A673 (cell line): ENCODE data around the gene MRPS21. TPM values are rescaled to one million over a fixed set of nuclear protein-coding genes. Genes with fewer than 3 reads are reported as not detected.

Experiments
- BruUV-seq: library from RNA; stranded (reverse); fragments of 400-500 nt; replicated peaks from 2 replicates; lab custom pipeline; 2021; lab: Mats Ljungman, UMichigan
- CTCF ChIA-PET: fragments of 300-600 bp; sonication (Branson Sonifier 250); formaldehyde crosslinking; loops from one replicate; lab custom pipeline; 2022; ENCODE audit warnings: antibody characterized with exemption; lab: Charles Lee
- POLR2A ChIA-PET: fragments of 300-600 bp; sonication (Branson Sonifier 250); formaldehyde crosslinking; loops from one replicate; lab custom pipeline; 2022; ENCODE audit warnings: antibody characterized with exemption; ENCODE audit not compliant: low non-redundant PET; lab: Charles Lee
- DNase-seq: peaks from one replicate; pipeline ENCODE4 v3.0.0-alpha.2; 2015; ENCODE audit warnings: low spot score
- H3K27ac ChIP-seq: fragments of 200-600 bp; sonication (generic); 2 replicates; pipeline ENCODE4 v1.5.1; 2016; ENCODE audit warnings: mixed run types, low read depth, mild to moderate bottlenecking, mixed read lengths, antibody characterized with exemption, low read length; ENCODE audit not compliant: poor library complexity, severe bottlenecking
- H3K27me3 ChIP-seq: fragments of 200-600 bp; sonication (generic); replicated peaks from 2 replicates; pipeline ENCODE4 v1.6.1; 2017; ENCODE audit warnings: mixed run types, low read depth, mild to moderate bottlenecking, mixed read lengths, antibody characterized with exemption, low read length; ENCODE audit not compliant: insufficient read depth, poor library complexity
- H3K36me3 ChIP-seq: fragments of 200-600 bp; sonication (generic); 2 replicates; pipeline ENCODE4 v1.6.1; 2016; ENCODE audit warnings: mixed run types, mild to moderate bottlenecking, mixed read lengths, antibody characterized with exemption, low read length; ENCODE audit not compliant: insufficient read depth, poor library complexity, severe bottlenecking
- H3K4me1 ChIP-seq: fragments of 200-600 bp; sonication (generic); 2 replicates; pipeline ENCODE4 v1.6.1; 2017; ENCODE audit warnings: mixed run types, mild to moderate bottlenecking, mixed read lengths, antibody characterized with exemption, low read length; ENCODE audit not compliant: insufficient read depth, poor library complexity, severe bottlenecking
- H3K4me3 ChIP-seq: fragments of 200-600 bp; sonication (generic); 2 replicates; pipeline ENCODE4 v1.5.1; 2016; ENCODE audit warnings: low read depth, mixed run types, mild to moderate bottlenecking, mixed read lengths, low read length; ENCODE audit not compliant: poor library complexity, severe bottlenecking
- H3K9me3 ChIP-seq: fragments of 200-600 bp; sonication (generic); 2 replicates; pipeline ENCODE4 v1.6.1; 2016; ENCODE audit warnings: mixed run types, low read depth, mild to moderate bottlenecking, mixed read lengths, antibody characterized with exemption, low read length; ENCODE audit not compliant: poor library complexity, severe bottlenecking
- CTCF ChIP-seq: fragments of 300-800, 200-600 bp; sonication (generic); conservative IDR thresholded peaks from 2 replicates; pipeline ENCODE4 v1.5.1; 2017; ENCODE audit warnings: low read depth, mild to moderate bottlenecking, antibody characterized with exemption, low read length, moderate library complexity, mixed read lengths
- EZH2 ChIP-seq: fragments of 200-600 bp; sonication (generic); IDR thresholded peaks from 2 replicates; pipeline ENCODE4 v1.6.1; 2017; ENCODE audit warnings: borderline replicate concordance, low read depth, mild to moderate bottlenecking, mixed read lengths, antibody characterized with exemption, low read length; ENCODE audit not compliant: poor library complexity, severe bottlenecking
- intact Hi-C: fragments of 100-400 bp; cut with micrococcal nuclease; formaldehyde crosslinking; loops from one replicate; pipeline ENCODE4 v1.10.0; 2022; ENCODE audit not compliant: unreplicated experiment
- total RNA-seq: library from RNA; stranded (reverse); gene quantifications from 2 replicates; pipeline ENCODE4 v1.2.3, GENCODE V29; 2021

The MRPS21 gene
- total RNA-seq, 1 experiment from 2014 or later = 96.3 TPM

- ChIA-PET POLR2A (no interaction called here), CTCF (no interaction called here)
- peaks cover 6% of the 10 kb centered on the region for H3K4me1 ChIP-seq
- no peak overlapping the region for H3K27ac ChIP-seq
- TF ChIP-seq EZH2 = no peak
- TF ChIP-seq CTCF = no peak
- no peaks in the 10 kb centered on the region for H3K9me3 ChIP-seq
- intact Hi-C loops = no loop called here
- no peak for DNase-seq
- no peaks in the 10 kb centered on the region for H3K27me3 ChIP-seq
- H3K4me3 ChIP-seq = no peak overlapping the region
- H3K36me3 ChIP-seq = no peaks in the 10 kb centered on the region
- no TSS peak for BruUV-seq
These were observed 5.3 kb upstream of the MRPS21 start for GRCh38 chr1:150288382-150288781.

- no peaks in the 10 kb centered on the region for H3K36me3 ChIP-seq
- ChIA-PET CTCF (no interaction called here), POLR2A (no interaction called here)
- H3K27me3 ChIP-seq = no peaks in the 10 kb centered on the region
- H3K27ac ChIP-seq = no peak overlapping the region
- no peak for DNase-seq
- no TSS peak for BruUV-seq
- no peaks in the 10 kb centered on the region for H3K9me3 ChIP-seq
- TF ChIP-seq CTCF (no peak), EZH2 (no peak)
- no peak overlapping the region for H3K4me3 ChIP-seq
- intact Hi-C loops = no loop called here
- peaks cover 6% of the 10 kb centered on the region for H3K4me1 ChIP-seq
These were observed 4.8 kb upstream of the MRPS21 start for GRCh38 chr1:150288822-150289221.

- no peak for DNase-seq
- CTCF ChIA-PET = no interaction called here
- intact Hi-C loops = no loop called here
- POLR2A ChIA-PET = no interaction called here
- Histone ChIP-seq H3K27me3 (no peaks in the 10 kb centered on the region), H3K4me1 (peaks cover 20% of the 10 kb centered on the region), H3K27ac (no peak overlapping the region), H3K36me3 (peaks cover 37% of the 10 kb centered on the region), H3K4me3 (no peak overlapping the region), H3K9me3 (no peaks in the 10 kb centered on the region)
- BruUV-seq = TSS peak; percentile 26
- no peak for TF ChIP-seq EZH2
- TF ChIP-seq CTCF = no peak
These were observed 1.8 kb downstream of the MRPS21 start for GRCh38 chr1:150295476-150295875.
